ENCODE measurements around the gene TGOLN2.

The TGOLN2 gene

GRCh38 chr2:85308896-85309555, 18.8 kb downstream of the TGOLN2 start:
- no peak for DNase-seq (ENCODE audit: low read depth in 2 of 2)

DNA sequence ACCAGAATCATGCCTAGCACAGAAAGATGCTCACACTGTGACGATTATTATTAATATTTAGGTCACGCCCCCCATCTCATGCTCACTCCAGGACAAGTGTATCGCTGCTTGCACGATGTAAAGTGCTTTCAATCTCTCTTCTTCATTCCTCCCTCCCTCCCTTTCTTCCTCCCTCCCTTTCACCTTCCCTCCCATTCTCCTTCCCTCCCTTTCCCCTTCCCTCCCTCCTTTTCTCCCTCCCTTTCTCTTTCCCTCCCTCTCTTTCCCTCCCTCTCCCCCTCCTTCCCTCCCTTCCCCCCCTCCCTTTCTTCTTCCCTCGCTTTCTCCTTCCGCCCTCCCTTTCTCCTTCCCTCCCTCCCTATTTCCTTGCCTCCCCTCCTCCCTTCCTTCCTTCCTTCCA, 19.6 kb downstream of the TGOLN2 start:
- DNase-seq (ENCODE audit: low read depth in 2 of 2) = no peak

- no peak for DNase-seq (ENCODE audit: low read depth in 2 of 2)
These were observed 20.3 kb downstream of the TGOLN2 start for GRCh38 chr2:85307527-85307897.

DNA sequence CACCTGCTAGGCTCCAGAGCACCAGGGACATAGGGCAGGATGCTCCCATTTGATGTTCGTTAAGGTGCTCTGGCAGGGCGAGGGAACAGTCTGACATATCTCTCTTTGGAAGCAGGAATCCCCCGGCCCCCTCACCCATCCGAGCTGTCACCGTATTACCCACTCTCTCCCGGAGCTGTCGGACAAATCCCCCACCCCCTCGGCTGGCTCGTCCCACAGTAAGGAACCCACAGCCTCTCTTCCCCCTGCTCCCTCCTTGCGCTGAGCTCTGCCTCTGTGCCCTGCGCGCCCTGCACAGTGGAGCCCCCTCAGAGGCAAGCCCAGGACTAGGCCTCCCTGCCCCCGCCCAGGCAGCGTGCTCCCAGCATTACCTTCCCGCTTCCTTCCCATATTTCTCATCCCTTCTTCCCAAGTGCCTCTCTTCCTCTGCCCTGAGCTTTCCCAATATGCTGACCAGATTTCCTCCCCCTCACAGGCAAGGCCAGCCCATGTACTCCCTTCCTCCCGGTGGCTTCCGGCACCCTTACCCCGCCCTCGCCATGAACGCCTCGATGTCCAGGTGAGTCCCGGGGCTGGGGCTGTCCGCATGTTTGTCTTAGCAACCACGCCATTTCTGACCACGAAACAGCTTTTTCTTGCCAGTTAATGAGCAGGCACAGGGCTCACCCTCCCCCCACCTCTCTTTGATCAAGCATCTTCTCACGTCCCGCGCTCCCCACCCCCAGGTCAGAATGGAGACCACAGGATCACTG, 23.8 kb downstream of the TGOLN2 start:
- DNase-seq (ENCODE audit: low read depth in 2 of 2) = no peak

GRCh38 chr2:85302121-85302520, 25.7 kb downstream of the TGOLN2 start:
- no peak for DNase-seq (ENCODE audit: low read depth in 2 of 2)

- DNase-seq (ENCODE audit: low read depth in 2 of 2) = no peak
These were observed 36.3 kb downstream of the TGOLN2 start for GRCh38 chr2:85291425-85292023.

- no peak for DNase-seq (ENCODE audit: low read depth in 2 of 2)
These were observed 39.5 kb downstream of the TGOLN2 start for GRCh38 chr2:85288244-85288725.

DNA sequence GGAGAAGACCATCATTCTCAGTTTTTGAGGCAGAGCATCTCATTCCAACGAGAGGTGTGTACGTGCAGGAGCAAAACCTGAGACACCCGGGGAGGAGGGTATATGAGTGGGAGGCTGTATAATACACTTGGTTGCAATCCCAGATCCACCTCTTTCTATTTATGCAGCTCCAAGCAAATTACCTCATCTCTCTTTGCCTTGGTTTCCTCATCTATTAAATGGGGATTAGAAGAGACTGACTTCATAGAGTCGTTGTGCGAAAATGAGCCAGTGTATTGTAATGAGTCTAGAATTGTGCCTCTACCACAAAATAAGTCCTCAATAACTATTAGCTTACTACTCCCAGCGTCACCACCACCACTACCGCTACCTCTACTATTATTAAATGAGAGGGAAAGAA, 40.1 kb downstream of the TGOLN2 start:
- no peak for DNase-seq (ENCODE audit: low read depth in 2 of 2)

GRCh38 chr2:85286918-85287317, 40.9 kb downstream of the TGOLN2 start:
- no peak for DNase-seq (ENCODE audit: low read depth in 2 of 2)

DNA sequence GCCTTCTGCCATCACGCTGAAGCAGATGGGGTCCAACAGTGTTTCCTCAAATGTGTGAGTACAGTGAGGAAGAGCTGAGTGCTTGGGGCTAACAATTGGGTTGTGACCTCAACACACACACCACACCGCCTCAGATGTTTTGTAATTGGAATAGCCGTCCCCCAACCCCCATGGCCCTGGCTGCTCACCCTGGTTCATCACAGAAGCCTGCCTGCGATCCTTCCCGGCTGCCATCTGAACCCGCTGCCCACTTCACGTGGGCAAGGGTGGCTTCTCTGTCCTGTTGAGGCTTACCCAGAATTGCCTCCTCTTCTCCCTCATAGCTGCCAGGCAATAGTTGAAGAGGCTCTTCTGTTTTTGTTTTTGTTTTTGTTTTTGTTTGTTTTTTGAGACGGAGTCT, 44.1 kb downstream of the TGOLN2 start:
- no peak for DNase-seq (ENCODE audit: low read depth in 2 of 2)

DNA sequence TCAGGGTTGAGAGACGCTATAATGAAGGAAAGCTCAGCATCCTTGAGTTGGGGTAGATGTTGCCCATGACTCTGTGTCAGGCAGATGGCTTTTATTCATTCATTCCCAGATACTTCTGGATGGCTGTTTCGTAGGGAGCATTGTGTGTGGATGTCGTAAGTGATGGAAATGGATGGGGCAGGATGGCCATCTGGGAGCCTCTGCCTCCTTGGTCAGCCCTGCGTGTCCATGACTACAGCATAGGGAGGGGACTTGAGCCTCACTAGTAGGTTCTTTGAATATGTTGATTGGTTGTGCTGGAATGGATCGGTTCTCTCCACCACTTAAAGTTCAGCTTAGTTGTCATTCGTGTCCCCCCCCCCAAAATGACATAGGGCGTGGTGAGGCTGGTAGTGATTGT, 44.9 kb downstream of the TGOLN2 start:
- no peak for DNase-seq (ENCODE audit: low read depth in 2 of 2)

DNA sequence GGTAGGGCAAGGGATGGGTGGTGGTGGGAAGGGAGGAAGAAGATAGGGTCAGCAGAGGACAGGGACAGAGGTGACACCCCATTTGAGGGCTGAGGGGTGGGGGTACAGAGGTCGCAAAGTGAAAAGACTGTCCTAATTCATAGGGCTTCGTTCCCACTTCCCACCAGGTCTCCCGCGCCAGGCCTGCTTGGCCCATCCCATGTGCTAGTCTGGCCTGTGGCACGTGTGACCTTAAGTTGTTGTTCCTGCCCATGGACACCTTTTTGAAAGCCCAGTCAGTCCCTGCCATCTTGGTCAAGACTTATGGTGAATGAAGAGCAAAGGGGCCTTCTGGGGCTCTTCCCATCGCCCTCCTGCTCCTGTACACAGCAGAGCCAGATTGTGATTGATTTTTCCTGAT, 46.2 kb downstream of the TGOLN2 start:
- DNase-seq (ENCODE audit: low read depth in 2 of 2) = no peak

- DNase-seq (ENCODE audit: low read depth in 2 of 2) = no peak
These were observed 49.4 kb downstream of the TGOLN2 start for GRCh38 chr2:85278361-85278760.

DNA sequence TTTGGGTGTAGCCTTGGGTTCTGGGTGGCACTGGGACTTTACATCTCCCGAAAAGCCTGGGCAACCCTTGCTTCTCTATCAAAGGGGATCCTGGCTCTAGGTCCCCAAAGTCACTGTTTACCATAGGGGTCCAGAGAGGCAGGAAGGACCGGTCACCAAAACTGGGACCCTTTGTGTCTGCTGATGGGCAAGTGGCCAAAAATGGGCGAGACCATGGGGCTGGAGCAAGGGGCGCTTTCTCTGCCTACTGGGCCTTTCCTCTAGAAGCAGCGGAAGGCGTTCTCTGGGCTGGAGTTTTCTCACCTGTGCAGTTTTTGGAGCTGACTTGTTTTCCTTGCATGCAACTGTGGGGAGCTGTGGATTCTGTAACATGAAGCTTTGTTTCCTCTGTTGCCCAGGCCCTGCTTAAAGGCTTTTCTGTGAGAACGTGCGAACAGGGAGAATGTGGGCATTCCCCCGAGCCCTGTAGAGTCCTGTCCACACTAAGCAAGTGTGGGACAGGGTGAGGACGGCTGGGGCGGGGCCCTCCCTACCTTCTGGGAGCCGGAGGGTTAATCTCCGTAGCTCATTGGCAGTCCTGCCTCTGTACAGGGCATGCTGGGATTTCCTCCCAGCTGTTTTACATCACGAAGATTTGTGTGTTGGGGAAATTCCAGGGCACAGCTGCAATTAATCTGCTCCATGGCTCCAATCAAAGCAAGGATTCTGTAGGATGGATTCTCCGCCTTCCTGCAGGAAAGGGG, 50.2 kb downstream of the TGOLN2 start:
- no peak for DNase-seq (ENCODE audit: low read depth in 2 of 2)

DNA sequence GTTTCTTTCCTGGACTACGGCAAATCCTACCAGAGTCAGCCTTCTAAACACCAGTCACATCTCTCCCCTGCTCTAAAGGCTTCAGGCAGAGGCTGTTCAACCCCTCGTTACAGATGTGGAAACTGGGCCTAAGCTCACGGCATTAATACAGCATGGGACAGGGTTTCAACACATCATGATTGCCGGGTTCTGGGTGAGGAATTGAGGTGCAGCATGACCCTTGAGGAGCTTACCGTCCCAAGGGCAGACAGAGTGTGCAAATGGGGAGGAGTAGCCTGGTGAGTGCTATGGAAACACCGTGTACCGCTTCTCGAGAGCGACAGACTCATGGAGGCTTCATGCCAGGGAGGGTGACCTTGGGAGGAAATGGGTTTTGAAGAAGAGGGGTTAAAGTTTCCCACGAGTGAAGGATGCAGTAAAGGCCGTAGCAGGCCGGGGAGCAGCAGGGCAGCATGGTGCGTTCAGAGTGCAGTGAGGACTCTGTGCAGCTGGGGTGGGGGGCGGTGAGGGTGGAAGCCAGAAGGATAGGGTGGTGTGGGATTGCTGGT, 51.1 kb downstream of the TGOLN2 start:
- DNase-seq (ENCODE audit: low read depth in 2 of 2) = no peak

- DNase-seq (ENCODE audit: low read depth in 2 of 2) = no peak
These were observed 51.7 kb downstream of the TGOLN2 start for GRCh38 chr2:85275984-85276540.

- no peak for DNase-seq (ENCODE audit: low read depth in 2 of 2)
These were observed 53.8 kb downstream of the TGOLN2 start for GRCh38 chr2:85273738-85274731.

GRCh38 chr2:85272357-85272756, 55.4 kb downstream of the TGOLN2 start:
- DNase-seq (ENCODE audit: low read depth in 2 of 2) = no peak

- no peak for DNase-seq (ENCODE audit: low read depth in 2 of 2)
These were observed 57.8 kb downstream of the TGOLN2 start for GRCh38 chr2:85269959-85270358.
